Activated CD4-positive, alpha-beta T cell treated with anti-CD3 and anti-CD28 coated beads for 24 hours (primary cell): ENCODE measurements around the gene MAP2K3.
"Not testable (repeated sequence)": the region's sequence is repeated elsewhere in the genome, so short reads cannot be mapped to it uniquely, and the experiment has no call there.

ENCODE experiments used
- DNase-seq, 2 donors: peaks; one replicate each; pipeline ENCODE4 v3.0.0-alpha.2; 2020; ENCODE audit warnings: low read depth in 2 of 2

Gene MAP2K3

DNA sequence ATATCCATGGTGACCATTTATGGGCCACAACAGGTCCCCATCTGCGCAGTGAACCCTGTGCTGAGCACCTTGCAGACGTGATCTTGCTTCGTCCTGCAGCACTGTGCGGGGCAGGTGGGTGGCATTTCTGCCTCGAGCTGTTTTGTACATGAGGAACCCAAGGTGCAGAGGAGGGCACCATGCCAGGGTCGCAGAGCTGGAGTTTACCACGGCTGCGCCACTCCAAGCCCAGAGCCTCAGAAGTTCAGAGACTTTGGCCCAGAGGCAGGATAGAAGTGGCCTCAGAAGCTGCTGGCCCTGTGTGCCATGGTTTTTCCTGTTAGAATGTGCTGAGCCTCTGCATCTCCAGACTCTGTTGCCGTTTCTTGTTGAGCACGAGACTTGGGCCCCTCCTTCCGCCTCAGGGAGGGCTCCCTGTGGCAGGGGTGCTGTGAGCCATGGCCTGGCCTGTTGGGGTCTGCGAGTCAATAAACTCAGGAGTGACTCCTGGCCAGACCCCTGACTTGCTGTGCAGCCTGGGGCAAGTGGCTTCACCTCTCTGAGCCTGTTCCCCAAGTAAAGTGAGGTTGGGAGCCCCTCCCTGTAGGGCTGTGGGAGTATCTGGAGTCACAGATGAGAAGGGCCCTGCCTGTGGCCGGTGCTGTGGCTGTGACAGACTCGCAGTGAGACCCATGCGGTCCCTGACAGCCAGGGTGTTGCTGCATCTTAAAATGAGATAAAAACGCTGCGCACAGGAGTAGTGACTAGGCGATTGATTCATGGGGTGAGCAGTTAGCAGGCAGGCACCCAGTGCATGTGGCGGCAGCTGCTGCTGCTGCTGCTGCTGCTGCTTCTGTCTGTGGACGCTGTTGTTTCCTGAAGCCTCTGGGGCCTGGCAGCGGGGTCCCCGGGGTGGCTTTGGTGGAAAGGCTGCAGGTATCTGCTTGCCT lies 11.8 kb downstream of the MAP2K3 start:
- no peak for DNase-seq

GRCh38 chr17:21297026-21297520 lies 12.6 kb downstream of the MAP2K3 start:
- DNase-seq, result no peak

- DNase-seq, result no peak
Observed at GRCh38 chr17:21297597-21297996, 13.1 kb downstream of the MAP2K3 start.

DNA sequence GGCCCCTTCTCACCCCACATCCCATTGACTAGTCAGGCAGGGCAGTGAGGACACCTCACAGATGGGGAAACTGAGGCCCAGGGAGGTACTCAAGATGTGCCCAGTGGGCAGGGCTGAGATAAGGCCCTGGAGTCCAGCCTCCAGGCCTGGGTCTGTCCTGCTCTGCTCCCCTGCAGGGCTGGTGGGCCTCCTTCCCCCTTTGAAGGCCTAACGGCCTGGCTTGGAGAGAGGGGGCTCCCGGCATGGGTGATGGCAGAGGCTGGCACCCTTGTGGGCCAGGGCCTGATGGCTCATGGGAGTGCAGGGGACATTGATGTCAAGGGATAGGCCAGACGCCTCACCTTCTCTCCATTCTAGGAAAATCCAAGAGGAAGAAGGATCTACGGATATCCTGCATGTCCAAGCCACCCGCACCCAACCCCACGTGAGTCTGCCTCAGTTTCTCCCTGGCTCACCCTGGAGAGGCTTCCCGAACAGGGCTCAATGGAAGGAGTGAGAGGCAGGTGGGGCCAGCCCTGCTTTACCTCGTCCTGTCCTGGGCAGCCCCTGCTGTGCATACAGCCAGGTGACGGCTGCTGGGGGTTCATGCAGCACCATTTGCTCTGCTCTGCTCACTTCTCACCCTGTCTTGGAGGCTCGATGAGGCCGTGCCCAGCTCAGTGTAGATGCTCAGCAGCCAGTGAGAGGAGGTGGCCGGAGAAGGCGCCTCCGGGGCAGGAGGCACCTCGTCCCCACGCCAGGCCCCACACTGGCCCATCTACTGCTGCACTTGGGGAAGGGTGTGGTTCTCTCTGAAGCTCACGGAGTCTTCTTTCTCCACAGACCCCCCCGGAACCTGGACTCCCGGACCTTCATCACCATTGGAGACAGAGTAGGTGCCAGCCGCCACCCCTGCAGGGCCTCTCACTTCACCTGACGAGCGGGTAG lies 13.8 kb downstream of the MAP2K3 start:
- DNase-seq, result no peak

GRCh38 chr17:21298983-21299519 lies 14.5 kb downstream of the MAP2K3 start:
- no peak for DNase-seq

DNA sequence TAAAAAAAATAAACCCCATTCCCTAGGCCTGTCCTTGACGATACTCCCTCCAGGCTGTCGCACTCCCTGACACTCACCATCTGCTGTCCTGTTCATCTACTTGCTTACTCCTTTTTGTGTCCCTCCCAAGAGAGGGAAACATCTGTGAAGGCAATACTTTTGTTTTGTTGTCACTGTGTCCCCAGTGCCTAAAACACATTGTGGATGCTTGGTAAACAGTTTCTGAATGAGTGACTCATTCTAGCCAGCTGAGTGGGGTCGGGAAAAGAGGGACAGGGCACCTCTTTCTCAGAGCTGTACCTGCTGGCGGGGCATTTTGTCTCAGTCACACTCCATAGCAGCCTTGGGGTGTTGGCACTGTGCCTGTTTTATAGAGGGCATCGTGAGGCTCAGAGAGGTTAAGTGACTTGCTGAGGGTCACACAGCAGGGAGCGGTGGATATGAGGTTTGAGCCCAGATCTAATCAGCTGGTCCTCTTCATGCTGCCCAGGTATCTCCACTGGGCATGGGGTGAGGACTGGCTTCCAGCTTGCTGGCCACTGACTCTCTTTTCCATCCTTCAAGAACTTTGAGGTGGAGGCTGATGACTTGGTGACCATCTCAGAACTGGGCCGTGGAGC lies 15.6 kb downstream of the MAP2K3 start:
- DNase-seq, result no peak

- no peak for DNase-seq
Observed at GRCh38 chr17:21300601-21301571, 16.4 kb downstream of the MAP2K3 start.

DNA sequence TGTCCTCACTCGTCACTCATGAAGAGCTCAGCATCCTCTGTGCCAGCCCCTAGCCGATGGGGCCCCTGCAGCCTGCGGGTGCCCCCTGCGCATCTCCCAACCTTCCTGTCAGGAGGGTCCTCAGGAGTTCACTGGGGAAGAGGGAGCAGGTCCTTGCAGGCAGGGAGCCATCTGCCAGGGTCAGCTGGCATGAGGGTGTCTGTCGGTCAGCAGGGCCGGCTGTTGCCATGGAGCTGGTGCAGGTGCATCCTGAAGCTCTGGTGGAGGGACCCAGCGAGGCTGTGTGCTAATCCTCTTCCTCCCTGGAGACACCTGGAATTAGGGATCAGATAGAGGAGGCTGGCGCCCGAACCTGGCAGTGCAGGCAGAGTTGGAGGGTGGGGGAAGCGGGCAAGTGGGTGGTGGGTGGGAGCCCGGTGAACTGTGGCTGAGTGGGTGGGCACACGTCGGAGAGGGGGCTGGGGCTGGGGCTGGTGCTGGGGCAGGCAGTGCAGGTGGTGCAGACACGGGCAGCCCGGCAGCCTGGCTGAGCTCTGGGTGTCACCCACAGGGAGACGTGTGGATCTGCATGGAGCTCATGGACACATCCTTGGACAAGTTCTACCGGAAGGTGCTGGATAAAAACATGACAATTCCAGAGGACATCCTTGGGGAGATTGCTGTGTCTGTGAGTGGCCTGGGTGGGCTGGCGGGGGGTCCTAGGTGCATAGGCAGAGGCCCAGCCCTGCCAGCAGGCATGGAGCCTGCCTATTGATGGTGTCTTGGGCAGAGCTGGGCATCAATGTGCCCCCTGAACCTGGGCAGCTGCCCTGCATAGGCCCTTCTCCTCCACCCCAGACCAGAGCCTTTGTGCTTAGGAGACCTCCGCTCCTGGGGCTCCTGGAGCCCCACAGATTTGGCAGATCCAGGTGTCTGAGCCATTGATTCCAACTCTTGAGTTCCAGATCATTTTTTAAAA lies 17.4 kb downstream of the MAP2K3 start:
- no peak for DNase-seq

- DNase-seq, result no peak
Observed at GRCh38 chr17:21302711-21303425, 18.4 kb downstream of the MAP2K3 start.

DNA sequence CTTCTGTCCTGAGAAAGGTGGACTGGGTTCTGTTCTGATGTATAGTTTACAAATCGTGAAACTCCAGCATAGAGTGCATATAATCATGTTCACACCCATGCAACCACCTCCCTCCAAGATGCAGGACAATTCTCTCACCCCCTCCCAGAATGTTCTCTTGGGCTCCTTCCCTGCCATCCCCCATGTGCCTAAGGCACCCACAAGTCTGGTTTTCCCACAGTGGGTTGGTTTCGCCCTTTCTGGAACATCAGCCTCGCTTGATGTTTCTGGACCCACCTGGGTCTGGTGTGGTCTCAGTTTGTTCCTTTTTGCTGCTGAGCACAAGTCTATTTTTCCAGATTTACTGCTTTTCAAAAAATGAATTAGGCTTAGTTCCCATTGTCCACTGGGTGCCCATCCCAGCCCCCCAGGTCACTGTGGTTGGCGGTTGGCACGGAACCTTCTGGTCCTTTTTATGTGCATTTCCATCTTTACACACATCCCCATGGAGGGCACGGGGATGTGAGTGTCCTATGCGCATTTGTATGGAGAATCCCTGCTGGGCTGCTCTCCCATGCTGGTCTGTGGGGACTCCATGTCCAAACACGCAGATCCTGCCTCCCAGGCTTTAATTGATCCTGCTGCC lies 19.0 kb downstream of the MAP2K3 start:
- no peak for DNase-seq

GRCh38 chr17:21304091-21304490 lies 19.6 kb downstream of the MAP2K3 start:
- no peak for DNase-seq

GRCh38 chr17:21304551-21305151 lies 20.1 kb downstream of the MAP2K3 start:
- not testable (repeated sequence) for DNase-seq

DNA sequence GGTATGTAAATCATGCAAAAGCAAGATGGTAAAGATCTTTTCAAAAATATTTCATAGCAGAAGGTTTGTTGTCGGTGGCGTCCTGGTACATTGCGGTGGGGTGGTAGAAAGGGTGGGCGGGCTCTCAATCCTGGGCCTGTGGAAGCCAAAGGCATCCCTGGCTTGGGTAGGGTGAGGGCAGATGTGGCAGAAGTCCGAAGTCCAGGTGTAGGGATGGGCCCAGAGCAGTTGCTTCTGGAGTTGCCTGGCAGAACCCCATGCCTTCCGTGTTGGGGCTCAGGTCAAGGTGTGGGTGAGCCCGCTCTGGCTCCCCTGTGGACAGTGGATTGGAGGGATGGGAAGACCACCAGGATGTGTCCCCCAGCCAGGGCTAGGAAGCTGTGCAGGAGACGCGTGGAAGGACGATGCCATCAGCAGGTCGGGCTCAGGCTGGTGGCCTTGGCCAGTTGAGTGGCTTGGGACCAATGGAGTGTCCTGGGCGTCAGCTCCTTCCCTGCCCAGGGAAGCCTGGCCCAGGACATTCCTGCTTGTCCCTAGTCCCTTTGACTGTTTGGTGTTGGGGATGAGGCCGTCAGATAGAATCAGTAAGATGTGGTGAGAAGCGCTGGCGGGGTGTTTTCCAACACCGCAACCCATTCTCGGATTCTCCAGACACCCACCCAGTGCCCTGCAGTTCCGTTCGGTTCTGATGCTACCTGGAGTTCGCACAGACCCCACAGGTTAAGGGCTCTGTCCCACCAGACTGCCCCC lies 21.1 kb downstream of the MAP2K3 start:
- DNase-seq, result not testable (repeated sequence)

DNA sequence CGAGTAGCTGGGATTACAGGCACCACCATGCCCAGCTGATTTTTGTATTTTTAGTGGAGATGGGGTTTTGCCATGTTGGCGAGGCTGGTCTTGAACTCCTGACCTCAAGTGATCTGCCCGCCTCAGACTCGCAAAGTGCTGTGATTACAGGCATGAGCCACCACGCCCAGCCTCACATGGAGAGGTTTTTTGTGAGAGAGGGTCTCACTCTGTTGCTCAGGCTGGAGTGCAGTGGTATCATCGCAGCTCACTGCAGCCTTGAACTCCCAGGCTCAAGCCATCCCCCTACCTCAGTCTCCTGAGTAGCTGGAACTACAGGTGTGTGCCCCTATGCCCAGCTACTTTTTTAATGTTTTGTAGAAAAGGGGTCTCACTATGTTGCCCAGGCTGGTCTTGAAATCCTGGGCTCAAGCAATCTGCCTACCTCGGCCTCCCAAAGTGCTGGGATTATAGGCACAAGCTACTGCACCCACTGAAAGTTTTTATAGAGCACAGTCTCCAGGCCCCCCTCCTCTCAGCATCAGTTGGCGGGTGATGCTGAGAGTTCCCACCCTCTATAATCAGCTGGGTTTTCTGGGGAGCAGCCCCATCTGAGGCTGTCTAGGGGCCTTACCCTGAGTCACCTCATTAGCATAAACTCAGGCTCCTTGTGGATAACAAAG lies 22.2 kb downstream of the MAP2K3 start:
- DNase-seq, result not testable (repeated sequence)

- DNase-seq, result not testable (repeated sequence)
Observed at GRCh38 chr17:21307273-21307625, 22.7 kb downstream of the MAP2K3 start.

- DNase-seq, result not testable (repeated sequence)
Observed at GRCh38 chr17:21308931-21309381, 24.4 kb downstream of the MAP2K3 start.
